CD4-positive, alpha-beta T cell (primary cell): Measurements from ENCODE around the gene WNT9A. TPM values are rescaled to one million over a fixed set of nuclear protein-coding genes. Genes with fewer than 3 reads are reported as not detected.
"Not testable (repeated sequence)": the region's sequence is repeated elsewhere in the genome, so short reads cannot be mapped to it uniquely, and the experiment has no call there.

Experiments
- ATAC-seq: fragments of 200-7000 bp; cut with Tn5 transposase; one replicate; pipeline ENCODE4 v1.10.0; 2022; ENCODE audit warnings: mild to moderate bottlenecking; ENCODE audit not compliant: poor library complexity
- CTCF ChIA-PET: fragments of 350-600 bp; sonication (Branson Sonifier 250); formaldehyde crosslinking; loops from one replicate; lab custom pipeline; 2021; ENCODE audit warnings: antibody characterized with exemption, inconsistent platforms; lab: Charles Lee
- POLR2A ChIA-PET: fragments of 350-600 bp; sonication (Branson Sonifier 250); formaldehyde crosslinking; loops from one replicate; lab custom pipeline; 2021; ENCODE audit warnings: antibody characterized with exemption, inconsistent platforms; lab: Charles Lee
- DNase-seq, 14 experiments: peaks; one replicate each; pipeline ENCODE4 v3.0.0-alpha.2; 2013 to 2020; ENCODE audit warnings: mixed read lengths in 2 of 14
- H3K27ac ChIP-seq, 2 donors: one replicate each; pipeline versions ENCODE4 v1.5.1 to v1.7.0; 2013; ENCODE audit warnings: low read length in 2 of 2, low read depth in 1 of 2, mild to moderate bottlenecking in 1 of 2
- H3K27me3 ChIP-seq, 2 experiments: 1 replicate in 1 of 2; 2 replicates in 1 of 2; pipeline versions ENCODE4 v1.6.1 to v1.7.0; 2013; ENCODE audit warnings: low read length in 2 of 2, control low read depth in 1 of 2, mild to moderate bottlenecking in 1 of 2, moderate library complexity in 1 of 2; ENCODE audit not compliant: insufficient read depth in 2 of 2, control insufficient read depth in 1 of 2
- H3K36me3 ChIP-seq: one replicate; pipeline ENCODE4 v1.6.1; 2013; ENCODE audit warnings: low read length, control low read depth; ENCODE audit not compliant: insufficient read depth
- H3K4me1 ChIP-seq: one replicate; pipeline ENCODE4 v1.6.1; 2013; ENCODE audit warnings: low read length, control low read depth; ENCODE audit not compliant: insufficient read depth
- H3K4me3 ChIP-seq: one replicate; pipeline ENCODE4 v1.5.1; 2013; ENCODE audit warnings: mild to moderate bottlenecking, low read length, moderate library complexity
- H3K9me3 ChIP-seq, 2 experiments: 1 replicate in 1 of 2; 2 replicates in 1 of 2; pipeline versions ENCODE4 v1.6.1 to v1.7.0; 2013; ENCODE audit warnings: low read length in 2 of 2, mild to moderate bottlenecking in 2 of 2, control low read depth in 1 of 2, moderate library complexity in 1 of 2; ENCODE audit not compliant: control insufficient read depth in 1 of 2, insufficient read depth in 1 of 2
- H3K27ac Mint-ChIP-seq: one replicate; pipeline ENCODE4 v1.8.0; 2020; ENCODE audit warnings: mixed read lengths
- H3K27me3 Mint-ChIP-seq: one replicate; pipeline ENCODE4 v1.8.0; 2021; ENCODE audit warnings: mixed read lengths
- H3K36me3 Mint-ChIP-seq: one replicate; pipeline ENCODE4 v1.8.0; 2021; ENCODE audit warnings: low read depth, mixed read lengths
- H3K4me1 Mint-ChIP-seq: one replicate; pipeline ENCODE4 v1.8.0; 2021; ENCODE audit warnings: low read depth, mixed read lengths
- H3K4me3 Mint-ChIP-seq: one replicate; pipeline ENCODE4 v1.8.0; 2020; ENCODE audit warnings: mild to moderate bottlenecking, mixed read lengths
- H3K9me3 Mint-ChIP-seq: one replicate; pipeline ENCODE4 v1.8.0; 2020; ENCODE audit warnings: mixed read lengths
- CTCF ChIP-seq: fragments of 200-600 bp; IDR thresholded peaks from one replicate; pipeline ENCODE4 v1.8.0; 2022; ENCODE audit warnings: antibody characterized with exemption, mild to moderate bottlenecking
- intact Hi-C, 2 experiments: fragments of 100-400 bp; cut with DNase I in 1 of 2; cut with micrococcal nuclease in 1 of 2; formaldehyde crosslinking; loops; one replicate each; pipeline versions ENCODE4 v1.15.1 to v1.9.0; 2023 to 2025; cut with DNase I, micrococcal nuclease
- total RNA-seq, 174 experiments: library from RNA in 2 of 174; stranded (reverse) in 2 of 174; gene quantifications; one replicate each; pipeline ENCODE4 v1.2.3 and lab custom pipeline; 2021 to 2026

WNT9A gene
- total RNA-seq, 2 experiments from 2014 or later = not detected

- H3K27ac Mint-ChIP-seq = no peak overlapping the region
- H3K36me3 Mint-ChIP-seq = no peaks in the 10 kb centered on the region
- Histone ChIP-seq H3K4me3 (no peak overlapping the region), H3K9me3 (peaks cover 0 to 5% of the 10 kb centered on the region in 2 experiments), H3K27me3 (no peaks in the 10 kb centered on the region), H3K27ac (no peak overlapping the region), H3K4me1 (peaks cover 27% of the 10 kb centered on the region), H3K36me3 (no peaks in the 10 kb centered on the region)
- TF ChIP-seq CTCF = no peak
- POLR2A ChIA-PET = interaction anchor here (1.2 kb wide), 1 partner anchor 117 kb away, joined by 3 read pairs; no protein-coding TSS in a partner anchor
- no peaks in the 10 kb centered on the region for H3K9me3 Mint-ChIP-seq
- ATAC-seq = no peak
- peaks cover 22% of the 10 kb centered on the region for H3K4me1 Mint-ChIP-seq
- H3K4me3 Mint-ChIP-seq = no peak overlapping the region
- intact Hi-C loops = loop anchor here in 1 of 2 experiments (10.0 kb wide), 1 partner anchor 774 kb away; no protein-coding TSS in a partner anchor
- no peak for DNase-seq
- CTCF ChIA-PET = no interaction called here
- no peaks in the 10 kb centered on the region for H3K27me3 Mint-ChIP-seq
These were observed 67.3 kb downstream of the WNT9A start for GRCh38 chr1:227880342-227880924.

GRCh38 chr1:227877810-227878209, 69.9 kb downstream of the WNT9A start:
- H3K4me3 Mint-ChIP-seq, DNase-seq, H3K27me3 Mint-ChIP-seq, intact Hi-C loops, H3K9me3 Mint-ChIP-seq, CTCF ChIA-PET, H3K27me3 ChIP-seq, POLR2A ChIA-PET, H3K4me3 ChIP-seq, H3K4me1 ChIP-seq, H3K27ac ChIP-seq, H3K9me3 ChIP-seq, H3K36me3 ChIP-seq, H3K27ac Mint-ChIP-seq, H3K36me3 Mint-ChIP-seq, ATAC-seq: not testable (repeated sequence)
- H3K4me1 Mint-ChIP-seq = peaks cover 20% of the 10 kb centered on the region

- H3K36me3 Mint-ChIP-seq, H3K9me3 Mint-ChIP-seq, H3K36me3 ChIP-seq, H3K27ac ChIP-seq, POLR2A ChIA-PET, H3K27me3 Mint-ChIP-seq, CTCF ChIA-PET, H3K9me3 ChIP-seq, ATAC-seq, intact Hi-C loops, H3K27me3 ChIP-seq, H3K27ac Mint-ChIP-seq, H3K4me3 ChIP-seq: not testable (repeated sequence)
- peaks cover 35% of the 10 kb centered on the region for H3K4me1 ChIP-seq
- Mint-ChIP-seq H3K4me3 (peak overlapping the region; percentile 56), H3K4me1 (peaks cover 55% of the 10 kb centered on the region)
- peak in 1 of 14 experiments; percentile 38 for DNase-seq
These were observed 75.8 kb downstream of the WNT9A start for GRCh38 chr1:227871892-227872291.

- no peak overlapping the region for H3K27ac ChIP-seq
- H3K4me1 ChIP-seq = peaks cover 35% of the 10 kb centered on the region
- H3K4me3 ChIP-seq = no peak overlapping the region
- intact Hi-C loops = no loop called here
- peaks cover 2 to 16% of the 10 kb centered on the region in 2 experiments for H3K9me3 ChIP-seq
- no peaks in the 10 kb centered on the region for H3K27me3 ChIP-seq
- no peak for ATAC-seq
- no peak for DNase-seq
- H3K27ac Mint-ChIP-seq = peak overlapping the region; percentile 47
- no peaks in the 10 kb centered on the region for H3K36me3 ChIP-seq
- ChIA-PET CTCF (no interaction called here), POLR2A (interaction anchor here (0.9 to 1.6 kb wide), 6 partner anchors 14 to 104 kb away, joined by 3 to 5 read pairs (median 4); no protein-coding TSS in a partner anchor)
- peaks cover 5% of the 10 kb centered on the region for H3K27me3 Mint-ChIP-seq
- peaks cover 56% of the 10 kb centered on the region for H3K4me1 Mint-ChIP-seq
- peaks cover 5% of the 10 kb centered on the region for H3K9me3 Mint-ChIP-seq
- no peaks in the 10 kb centered on the region for H3K36me3 Mint-ChIP-seq
- H3K4me3 Mint-ChIP-seq = peak overlapping the region; percentile 79
- TF ChIP-seq CTCF = no peak
These were observed 77.4 kb downstream of the WNT9A start for GRCh38 chr1:227870366-227870765.
